Activated B cell treated with CpG ODN at 0.5 μM for 24 hours (primary cell): Measurements from ENCODE around the gene DOP1A. TPM values are rescaled to one million over a fixed set of nuclear protein-coding genes. Genes with fewer than 3 reads are reported as not detected.

Source experiments
- ATAC-seq: fragments of 200-7000 bp; cut with Tn5 transposase; one replicate; pipeline ENCODE4 v1.10.0; 2021; ENCODE audit warnings: low read depth, mild to moderate bottlenecking, moderate library complexity
- CTCF ChIA-PET: fragments of 350-600 bp; sonication (Branson Sonifier 250); formaldehyde crosslinking; loops from one replicate; lab custom pipeline; 2021; ENCODE audit warnings: antibody characterized with exemption; lab: Charles Lee
- POLR2A ChIA-PET: fragments of 350-600 bp; sonication (Branson Sonifier 250); formaldehyde crosslinking; loops from one replicate; lab custom pipeline; 2021; ENCODE audit warnings: antibody characterized with exemption; lab: Charles Lee
- DNase-seq: peaks from one replicate; pipeline ENCODE4 v3.0.0; 2022
- H3K27ac Mint-ChIP-seq: one replicate; pipeline ENCODE4 v1.8.0; 2020; ENCODE audit warnings: mixed read lengths
- H3K27me3 Mint-ChIP-seq: one replicate; pipeline ENCODE4 v1.8.0; 2021; ENCODE audit warnings: mixed read lengths
- H3K36me3 Mint-ChIP-seq: one replicate; pipeline ENCODE4 v1.8.0; 2021; ENCODE audit warnings: low read depth, mixed read lengths
- H3K4me1 Mint-ChIP-seq: one replicate; pipeline ENCODE4 v1.8.0; 2021; ENCODE audit warnings: mixed read lengths
- H3K4me3 Mint-ChIP-seq: one replicate; pipeline ENCODE4 v1.8.0; 2020; ENCODE audit warnings: mild to moderate bottlenecking, mixed read lengths
- H3K9me3 Mint-ChIP-seq: one replicate; pipeline ENCODE4 v1.8.0; 2020; ENCODE audit warnings: mixed read lengths
- intact Hi-C: fragments of 100-400 bp; cut with micrococcal nuclease; formaldehyde crosslinking; loops from one replicate; pipeline ENCODE4 v1.15.1; 2024
- total RNA-seq: library from RNA; stranded (reverse); gene quantifications from 2 replicates; pipeline ENCODE4 v1.2.3, GENCODE V29; 2022
- TF ChIP-seq, protein P1 (sequence below): fragments of 200-600 bp; IDR thresholded peaks from one replicate; pipeline ENCODE4 v1.8.0; 2022; ENCODE audit warnings: antibody characterized with exemption, mild to moderate bottlenecking

DOP1A gene
- total RNA-seq, 1 donor from 2014 or later: 30.8 TPM

- ATAC-seq: no peak
Observed at GRCh38 chr6:83042467-83043053, 24.9 kb upstream of the DOP1A start.

GRCh38 chr6:83044091-83044768 lies 23.2 kb upstream of the DOP1A start:
- Mint-ChIP-seq H3K4me1 (no peaks in the 10 kb centered on the region), H3K27me3 (no peaks in the 10 kb centered on the region), H3K36me3 (peaks cover 13% of the 10 kb centered on the region), H3K27ac (no peak overlapping the region), H3K9me3 (no peaks in the 10 kb centered on the region), H3K4me3 (no peak overlapping the region)
- intact Hi-C loops: no loop called here
- CTCF ChIA-PET: no interaction called here
- DNase-seq (no peak), ATAC-seq (no peak)
- TF ChIP-seq, protein P1, sequence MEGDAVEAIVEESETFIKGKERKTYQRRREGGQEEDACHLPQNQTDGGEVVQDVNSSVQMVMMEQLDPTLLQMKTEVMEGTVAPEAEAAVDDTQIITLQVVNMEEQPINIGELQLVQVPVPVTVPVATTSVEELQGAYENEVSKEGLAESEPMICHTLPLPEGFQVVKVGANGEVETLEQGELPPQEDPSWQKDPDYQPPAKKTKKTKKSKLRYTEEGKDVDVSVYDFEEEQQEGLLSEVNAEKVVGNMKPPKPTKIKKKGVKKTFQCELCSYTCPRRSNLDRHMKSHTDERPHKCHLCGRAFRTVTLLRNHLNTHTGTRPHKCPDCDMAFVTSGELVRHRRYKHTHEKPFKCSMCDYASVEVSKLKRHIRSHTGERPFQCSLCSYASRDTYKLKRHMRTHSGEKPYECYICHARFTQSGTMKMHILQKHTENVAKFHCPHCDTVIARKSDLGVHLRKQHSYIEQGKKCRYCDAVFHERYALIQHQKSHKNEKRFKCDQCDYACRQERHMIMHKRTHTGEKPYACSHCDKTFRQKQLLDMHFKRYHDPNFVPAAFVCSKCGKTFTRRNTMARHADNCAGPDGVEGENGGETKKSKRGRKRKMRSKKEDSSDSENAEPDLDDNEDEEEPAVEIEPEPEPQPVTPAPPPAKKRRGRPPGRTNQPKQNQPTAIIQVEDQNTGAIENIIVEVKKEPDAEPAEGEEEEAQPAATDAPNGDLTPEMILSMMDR: no peak
- POLR2A ChIA-PET: no interaction called here

More at GRCh38 chr6:83042467-83043053, 24.9 kb upstream of the DOP1A start:
- no peaks in the 10 kb centered on the region for H3K9me3 Mint-ChIP-seq
- TF ChIP-seq, protein P1: no peak
- no peak for DNase-seq
- no peak overlapping the region for H3K27ac Mint-ChIP-seq
- ChIA-PET POLR2A (no interaction called here), CTCF (no interaction called here)
- H3K4me1 Mint-ChIP-seq: no peaks in the 10 kb centered on the region
- H3K36me3 Mint-ChIP-seq: peaks cover 13% of the 10 kb centered on the region
- intact Hi-C loops: no loop called here
- no peak overlapping the region for H3K4me3 Mint-ChIP-seq
- no peaks in the 10 kb centered on the region for H3K27me3 Mint-ChIP-seq

DNA sequence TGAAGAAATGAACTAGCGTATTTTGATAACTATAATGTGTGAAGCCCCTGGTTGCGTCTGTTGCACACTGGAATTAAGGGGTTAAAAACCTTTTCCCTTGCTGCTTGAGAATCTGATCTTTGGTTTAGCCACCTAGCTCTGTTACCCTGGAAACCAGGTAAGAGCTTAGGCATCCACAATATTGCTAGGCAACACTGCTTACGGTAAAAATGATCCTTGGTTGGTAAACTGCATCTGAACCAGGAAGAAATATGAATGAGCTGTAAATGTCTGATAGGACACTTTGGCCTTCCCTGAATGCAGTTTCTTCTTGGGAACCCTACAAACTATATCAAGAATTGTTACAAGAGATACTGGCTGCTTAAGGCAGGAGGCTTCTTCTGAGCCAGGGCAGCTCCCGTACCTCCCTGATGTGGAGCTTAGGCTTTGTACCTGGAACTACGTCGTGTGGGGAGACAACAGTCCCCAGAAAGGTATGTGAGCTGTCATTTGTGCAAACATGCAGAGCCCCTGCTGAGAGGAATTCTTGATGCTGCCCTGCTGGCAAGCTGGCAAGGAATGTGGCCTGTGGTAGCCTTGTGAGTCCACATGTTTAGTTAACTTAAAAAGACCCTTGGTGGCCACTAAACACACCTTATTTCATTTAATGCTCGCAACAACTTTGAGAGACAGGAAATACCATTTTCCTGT lies 20.3 kb upstream of the DOP1A start:
- DNase-seq (no peak), ATAC-seq (no peak)
- TF ChIP-seq, protein P1: no peak
- no peak overlapping the region for H3K4me3 Mint-ChIP-seq
- H3K4me1 Mint-ChIP-seq: no peaks in the 10 kb centered on the region
- H3K27ac Mint-ChIP-seq: no peak overlapping the region
- intact Hi-C loops: no loop called here
- CTCF ChIA-PET: interaction anchor here (0.5 to 1.0 kb wide), 2 partner anchors 10 to 19 kb away, joined by 3 read pairs; partner anchors contain the start of gene UBE3D
- H3K9me3 Mint-ChIP-seq: no peaks in the 10 kb centered on the region
- H3K36me3 Mint-ChIP-seq: peaks cover 31% of the 10 kb centered on the region
- no peaks in the 10 kb centered on the region for H3K27me3 Mint-ChIP-seq
- POLR2A ChIA-PET: no interaction called here

GRCh38 chr6:83051377-83052172 lies 15.9 kb upstream of the DOP1A start:
- no peak overlapping the region for H3K27ac Mint-ChIP-seq
- peaks cover 5% of the 10 kb centered on the region for H3K4me1 Mint-ChIP-seq
- peaks cover 43% of the 10 kb centered on the region for H3K36me3 Mint-ChIP-seq
- ATAC-seq: no peak
- H3K27me3 Mint-ChIP-seq: no peaks in the 10 kb centered on the region
- ChIA-PET CTCF (no interaction called here), POLR2A (no interaction called here)
- H3K4me3 Mint-ChIP-seq: no peak overlapping the region
- no peaks in the 10 kb centered on the region for H3K9me3 Mint-ChIP-seq
- intact Hi-C loops: no loop called here
- no peak for DNase-seq
- TF ChIP-seq, protein P1: no peak
